ENCODE results near the gene PRCC. TPM values are rescaled to one million over a fixed set of nuclear protein-coding genes. Genes with fewer than 3 reads are reported as not detected.

PRCC gene
- total and polyA plus RNA-seq, 2 of the 13 experiments (the other 11 are each of a cell fraction or from before 2014, with no cell fraction given): 24.2 to 40.5 TPM

GRCh38 chr1:156767101-156767878 lies at the start of gene PRCC (continued):
- TF ChIP-seq, protein P1, sequence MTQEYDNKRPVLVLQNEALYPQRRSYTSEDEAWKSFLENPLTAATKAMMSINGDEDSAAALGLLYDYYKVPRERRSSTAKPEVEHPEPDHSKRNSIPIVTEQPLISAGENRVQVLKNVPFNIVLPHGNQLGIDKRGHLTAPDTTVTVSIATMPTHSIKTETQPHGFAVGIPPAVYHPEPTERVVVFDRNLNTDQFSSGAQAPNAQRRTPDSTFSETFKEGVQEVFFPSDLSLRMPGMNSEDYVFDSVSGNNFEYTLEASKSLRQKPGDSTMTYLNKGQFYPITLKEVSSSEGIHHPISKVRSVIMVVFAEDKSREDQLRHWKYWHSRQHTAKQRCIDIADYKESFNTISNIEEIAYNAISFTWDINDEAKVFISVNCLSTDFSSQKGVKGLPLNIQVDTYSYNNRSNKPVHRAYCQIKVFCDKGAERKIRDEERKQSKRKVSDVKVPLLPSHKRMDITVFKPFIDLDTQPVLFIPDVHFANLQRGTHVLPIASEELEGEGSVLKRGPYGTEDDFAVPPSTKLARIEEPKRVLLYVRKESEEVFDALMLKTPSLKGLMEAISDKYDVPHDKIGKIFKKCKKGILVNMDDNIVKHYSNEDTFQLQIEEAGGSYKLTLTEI (CRISPR knock-in tag; conservative IDR thresholded peaks at IDR 0.05): no peak
- TF ChIP-seq ZNF33B (CRISPR knock-in tag; IDR thresholded peaks at IDR 0.05): no peak
- peak; percentile 83 for TF ChIP-seq ZNF768 (CRISPR knock-in tag; IDR thresholded peaks at IDR 0.05)
- TF ChIP-seq, protein P2, sequence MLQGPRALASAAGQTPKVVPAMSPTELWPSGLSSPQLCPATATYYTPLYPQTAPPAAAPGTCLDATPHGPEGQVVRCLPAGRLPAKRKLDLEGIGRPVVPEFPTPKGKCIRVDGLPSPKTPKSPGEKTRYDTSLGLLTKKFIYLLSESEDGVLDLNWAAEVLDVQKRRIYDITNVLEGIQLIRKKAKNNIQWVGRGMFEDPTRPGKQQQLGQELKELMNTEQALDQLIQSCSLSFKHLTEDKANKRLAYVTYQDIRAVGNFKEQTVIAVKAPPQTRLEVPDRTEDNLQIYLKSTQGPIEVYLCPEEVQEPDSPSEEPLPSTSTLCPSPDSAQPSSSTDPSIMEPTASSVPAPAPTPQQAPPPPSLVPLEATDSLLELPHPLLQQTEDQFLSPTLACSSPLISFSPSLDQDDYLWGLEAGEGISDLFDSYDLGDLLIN (CRISPR knock-in tag; IDR thresholded peaks at IDR 0.05; ENCODE audit: borderline replicate concordance): peak; percentile 83; the same call in 1 of the 2 replicates
- TF ChIP-seq DNMT3B (CRISPR knock-in tag; conservative IDR thresholded peaks at IDR 0.05): peak; percentile 29; the same call in 1 of the 2 replicates
- no peak for TF ChIP-seq ZNF44 (CRISPR knock-in tag; IDR thresholded peaks at IDR 0.05)
- TF ChIP-seq HOXA5 (CRISPR knock-in tag; IDR thresholded peaks at IDR 0.05): peak; percentile 15; the same call in 1 of the 2 replicates
- peak; percentile 40; the same call in 1 of the 2 replicates for TF ChIP-seq ZNF709 (CRISPR knock-in tag; IDR thresholded peaks at IDR 0.05)
- peak; percentile 57; the same call in 1 of the 2 replicates for TF ChIP-seq SALL1 (CRISPR knock-in tag; IDR thresholded peaks at IDR 0.05)
- TF ChIP-seq PRPF4 (IDR thresholded peaks at IDR 0.05; ENCODE audit: low read depth, low read length, poor library complexity, severe bottlenecking): no peak
- TF ChIP-seq DNMT1 (CRISPR knock-in tag; IDR thresholded peaks at IDR 0.05): no peak
- no peak for TF ChIP-seq SOX13 (IDR thresholded peaks at IDR 0.05)
- 0 out of 4 replicates have a peak, but pooled peaks of 1 of the 2 experiments have one; percentile 10 for TF ChIP-seq SOX13 (CRISPR knock-in tag; conservative IDR thresholded peaks at IDR 0.05 in 1 of 2, IDR thresholded peaks at IDR 0.05 in 1 of 2)
- TF ChIP-seq ZNF3 (CRISPR knock-in tag; IDR thresholded peaks at IDR 0.05): no peak
- TF ChIP-seq SRSF9 (IDR thresholded peaks at IDR 0.05; ENCODE audit: borderline replicate concordance, insufficient read depth, low read depth, low read length, poor library complexity, severe bottlenecking): no peak
- 0 out of 2 replicates have a peak, but pooled peaks have one; percentile 31 for TF ChIP-seq NCOA1 (CRISPR knock-in tag; IDR thresholded peaks at IDR 0.05)
- peak; percentile 92 for TF ChIP-seq ATF1 (CRISPR knock-in tag; IDR thresholded peaks at IDR 0.05)
- TF ChIP-seq PCBP2 (optimal IDR thresholded peaks at IDR 0.05; ENCODE audit: low read depth, low read length, poor library complexity, severe bottlenecking): no peak
- TF ChIP-seq, protein P3, sequence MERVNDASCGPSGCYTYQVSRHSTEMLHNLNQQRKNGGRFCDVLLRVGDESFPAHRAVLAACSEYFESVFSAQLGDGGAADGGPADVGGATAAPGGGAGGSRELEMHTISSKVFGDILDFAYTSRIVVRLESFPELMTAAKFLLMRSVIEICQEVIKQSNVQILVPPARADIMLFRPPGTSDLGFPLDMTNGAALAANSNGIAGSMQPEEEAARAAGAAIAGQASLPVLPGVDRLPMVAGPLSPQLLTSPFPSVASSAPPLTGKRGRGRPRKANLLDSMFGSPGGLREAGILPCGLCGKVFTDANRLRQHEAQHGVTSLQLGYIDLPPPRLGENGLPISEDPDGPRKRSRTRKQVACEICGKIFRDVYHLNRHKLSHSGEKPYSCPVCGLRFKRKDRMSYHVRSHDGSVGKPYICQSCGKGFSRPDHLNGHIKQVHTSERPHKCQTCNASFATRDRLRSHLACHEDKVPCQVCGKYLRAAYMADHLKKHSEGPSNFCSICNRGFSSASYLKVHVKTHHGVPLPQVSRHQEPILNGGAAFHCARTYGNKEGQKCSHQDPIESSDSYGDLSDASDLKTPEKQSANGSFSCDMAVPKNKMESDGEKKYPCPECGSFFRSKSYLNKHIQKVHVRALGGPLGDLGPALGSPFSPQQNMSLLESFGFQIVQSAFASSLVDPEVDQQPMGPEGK (CRISPR knock-in tag; IDR thresholded peaks at IDR 0.05): peak; percentile 14; the same call in 1 of the 2 replicates
- TF ChIP-seq, protein P4, sequence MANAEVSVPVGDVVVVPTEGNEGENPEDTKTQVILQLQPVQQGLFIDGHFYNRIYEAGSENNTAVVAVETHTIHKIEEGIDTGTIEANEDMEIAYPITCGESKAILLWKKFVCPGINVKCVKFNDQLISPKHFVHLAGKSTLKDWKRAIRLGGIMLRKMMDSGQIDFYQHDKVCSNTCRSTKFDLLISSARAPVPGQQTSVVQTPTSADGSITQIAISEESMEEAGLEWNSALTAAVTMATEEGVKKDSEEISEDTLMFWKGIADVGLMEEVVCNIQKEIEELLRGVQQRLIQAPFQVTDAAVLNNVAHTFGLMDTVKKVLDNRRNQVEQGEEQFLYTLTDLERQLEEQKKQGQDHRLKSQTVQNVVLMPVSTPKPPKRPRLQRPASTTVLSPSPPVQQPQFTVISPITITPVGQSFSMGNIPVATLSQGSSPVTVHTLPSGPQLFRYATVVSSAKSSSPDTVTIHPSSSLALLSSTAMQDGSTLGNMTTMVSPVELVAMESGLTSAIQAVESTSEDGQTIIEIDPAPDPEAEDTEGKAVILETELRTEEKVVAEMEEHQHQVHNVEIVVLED (CRISPR knock-in tag; IDR thresholded peaks at IDR 0.05; ENCODE audit: borderline replicate concordance): peak; percentile 92
- no peak for TF ChIP-seq NR0B2 (CRISPR knock-in tag; IDR thresholded peaks at IDR 0.05)
- peak; percentile 73 for TF ChIP-seq POLR2G (IDR thresholded peaks at IDR 0.05; ENCODE audit: low read depth, low read length)
